GM12875 (cell line): ENCODE results near the gene UXT.
"Not testable (repeated sequence)": the region's sequence is repeated elsewhere in the genome, so short reads cannot be mapped to it uniquely, and the experiment has no call there.

Experiments used
- H3K4me3 ChIP-seq: one replicate; pipeline ENCODE4 v1.5.1; 2011; ENCODE audit warnings: low read depth, low read length, control low read depth
- TF ChIP-seq, protein P1 (sequence below): IDR thresholded peaks from 2 replicates; pipeline ENCODE4 v1.5.1; 2011; ENCODE audit warnings: low read depth, mild to moderate bottlenecking, control low read depth, inconsistent platforms, low read length, moderate library complexity, borderline replicate concordance; ENCODE audit not compliant: insufficient read depth

The UXT gene

DNA sequence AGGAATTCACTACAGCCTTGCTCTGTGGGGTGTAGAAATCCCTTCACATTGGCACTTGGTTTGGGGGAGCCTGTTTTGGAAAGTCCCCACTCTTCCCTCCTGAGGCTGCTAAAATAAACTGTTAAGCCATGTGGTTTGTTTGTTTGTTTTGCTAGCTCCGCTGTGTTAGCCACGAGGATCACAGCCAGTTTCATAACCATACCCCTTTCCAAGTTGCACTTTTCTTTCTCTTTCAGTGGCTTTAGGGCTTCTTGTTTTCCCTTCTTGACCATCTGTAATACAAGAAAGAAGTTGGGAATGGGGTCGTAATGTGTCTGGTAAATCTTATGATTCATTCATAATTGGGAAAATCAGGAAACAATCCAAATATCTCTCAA is 24.8 kb upstream of the UXT start:
- no peak overlapping the region for H3K4me3 ChIP-seq
- TF ChIP-seq, protein P1, sequence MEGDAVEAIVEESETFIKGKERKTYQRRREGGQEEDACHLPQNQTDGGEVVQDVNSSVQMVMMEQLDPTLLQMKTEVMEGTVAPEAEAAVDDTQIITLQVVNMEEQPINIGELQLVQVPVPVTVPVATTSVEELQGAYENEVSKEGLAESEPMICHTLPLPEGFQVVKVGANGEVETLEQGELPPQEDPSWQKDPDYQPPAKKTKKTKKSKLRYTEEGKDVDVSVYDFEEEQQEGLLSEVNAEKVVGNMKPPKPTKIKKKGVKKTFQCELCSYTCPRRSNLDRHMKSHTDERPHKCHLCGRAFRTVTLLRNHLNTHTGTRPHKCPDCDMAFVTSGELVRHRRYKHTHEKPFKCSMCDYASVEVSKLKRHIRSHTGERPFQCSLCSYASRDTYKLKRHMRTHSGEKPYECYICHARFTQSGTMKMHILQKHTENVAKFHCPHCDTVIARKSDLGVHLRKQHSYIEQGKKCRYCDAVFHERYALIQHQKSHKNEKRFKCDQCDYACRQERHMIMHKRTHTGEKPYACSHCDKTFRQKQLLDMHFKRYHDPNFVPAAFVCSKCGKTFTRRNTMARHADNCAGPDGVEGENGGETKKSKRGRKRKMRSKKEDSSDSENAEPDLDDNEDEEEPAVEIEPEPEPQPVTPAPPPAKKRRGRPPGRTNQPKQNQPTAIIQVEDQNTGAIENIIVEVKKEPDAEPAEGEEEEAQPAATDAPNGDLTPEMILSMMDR, result no peak

DNA sequence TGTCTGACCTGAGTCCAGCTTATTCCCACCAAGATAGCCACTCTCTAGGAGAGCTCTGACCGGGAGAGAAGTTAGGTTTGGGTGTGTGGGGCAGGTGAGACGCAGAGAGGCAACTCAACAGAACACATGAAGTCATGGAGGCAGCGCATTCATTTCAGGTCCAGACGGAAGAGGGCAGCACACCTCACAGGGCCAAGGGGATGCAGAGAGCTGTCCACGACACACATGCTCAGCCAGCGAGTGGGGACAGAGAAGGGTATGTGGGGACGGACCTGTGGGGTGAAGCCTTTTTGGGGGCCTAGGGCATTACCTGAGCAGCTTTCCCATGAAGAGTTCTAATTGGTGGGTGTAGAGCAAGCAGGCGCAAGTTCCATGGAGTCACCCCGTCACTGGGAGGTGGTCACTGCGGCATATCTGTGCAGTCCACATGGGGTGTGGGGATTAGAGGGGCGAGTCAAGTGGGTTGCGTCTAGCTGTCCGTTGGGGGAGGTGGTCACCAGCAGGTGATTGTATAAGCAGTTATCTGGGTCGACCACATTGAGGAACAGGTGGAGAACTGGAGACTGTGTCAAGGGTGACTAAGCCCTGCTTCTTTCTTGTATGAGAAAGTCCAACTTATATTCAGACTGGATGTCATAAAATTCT is 24.3 kb upstream of the UXT start:
- H3K4me3 ChIP-seq, result no peak overlapping the region

DNA sequence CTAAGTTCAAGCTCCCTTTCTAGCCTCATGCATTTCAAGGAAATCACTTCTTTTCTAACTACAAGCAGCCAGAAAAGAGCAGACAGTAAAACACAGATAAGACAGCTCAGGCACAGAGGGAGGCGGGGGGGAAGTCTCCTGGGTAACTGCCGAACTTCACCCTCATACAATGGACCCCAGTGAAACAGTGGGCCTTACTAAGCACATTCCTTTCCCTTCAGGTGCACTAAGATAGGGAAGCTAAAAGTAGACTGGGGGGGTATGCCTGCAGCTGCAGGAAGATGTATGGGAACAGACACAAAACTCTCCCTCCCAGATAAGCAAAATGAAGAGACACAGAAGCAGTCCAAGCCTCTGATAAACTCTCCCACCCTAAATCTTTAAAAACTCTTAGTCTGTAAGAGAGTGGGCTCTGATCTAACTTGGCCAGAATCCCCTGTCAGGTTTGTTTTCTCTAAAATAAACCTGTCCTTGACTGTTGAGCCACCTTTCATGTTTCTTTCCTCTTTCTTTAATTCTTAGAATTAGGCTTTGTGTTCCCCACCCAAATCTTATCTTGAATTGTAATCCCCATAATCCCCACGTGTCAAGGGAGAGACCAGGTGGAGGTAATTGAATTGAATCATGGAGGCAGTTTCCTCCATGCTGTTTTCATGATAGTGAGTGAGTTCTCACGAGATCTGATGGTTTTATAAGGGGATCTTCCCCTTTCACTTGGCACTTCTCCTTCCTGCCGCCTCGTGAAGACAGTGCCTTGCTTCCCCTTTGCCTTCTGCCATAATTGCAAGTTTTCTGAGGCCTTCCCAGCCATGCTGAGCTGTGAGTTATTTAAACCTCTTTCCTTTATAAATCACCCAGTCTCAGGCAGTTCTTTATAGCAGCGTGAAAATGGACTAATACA is 17.2 kb upstream of the UXT start:
- H3K4me3 ChIP-seq, result not testable (repeated sequence)

More for the DNA sequence above, 24.3 kb upstream of the UXT start:
- TF ChIP-seq, protein P1, result no peak

DNA sequence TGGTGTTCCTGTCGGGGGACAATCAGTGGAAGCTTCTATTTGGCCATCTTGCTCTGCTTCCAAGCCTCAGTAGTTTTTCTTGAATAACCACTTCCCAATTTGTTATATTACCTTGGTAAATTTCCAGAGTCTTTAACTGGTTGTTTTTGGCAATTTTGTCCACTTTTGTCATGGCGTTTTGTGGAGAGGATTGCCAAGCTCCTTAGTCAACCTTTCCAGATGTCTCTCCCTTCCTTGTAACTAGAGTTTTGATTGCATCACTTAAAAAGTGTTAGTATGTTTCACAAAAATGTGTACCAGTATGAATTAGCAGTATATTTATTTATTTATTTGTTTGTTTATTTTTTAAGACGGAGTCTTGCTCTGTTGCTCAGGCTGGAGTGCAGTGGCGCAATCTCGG is 15.8 kb upstream of the UXT start:
- TF ChIP-seq, protein P1, result no peak
- no peak overlapping the region for H3K4me3 ChIP-seq

DNA sequence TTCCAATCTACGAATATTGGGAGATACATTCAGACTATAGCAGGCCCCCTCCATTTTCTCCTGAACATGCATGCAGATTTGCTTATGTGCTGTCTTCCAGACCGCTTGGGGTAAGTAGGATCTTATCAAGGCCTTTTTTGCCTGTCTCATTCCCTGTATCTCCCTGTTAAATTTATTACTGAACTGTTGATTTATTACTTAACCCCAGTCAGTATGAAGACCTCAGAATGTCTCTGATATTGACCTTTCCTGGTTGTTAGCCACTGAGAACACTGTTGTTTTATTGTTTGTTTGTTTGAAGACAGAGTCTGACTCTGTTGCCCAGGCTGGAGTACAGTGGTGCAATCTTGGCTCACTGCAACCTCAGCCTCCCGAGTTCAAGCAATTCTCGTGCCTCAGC is 6.8 kb upstream of the UXT start:
- not testable (repeated sequence) for H3K4me3 ChIP-seq

DNA sequence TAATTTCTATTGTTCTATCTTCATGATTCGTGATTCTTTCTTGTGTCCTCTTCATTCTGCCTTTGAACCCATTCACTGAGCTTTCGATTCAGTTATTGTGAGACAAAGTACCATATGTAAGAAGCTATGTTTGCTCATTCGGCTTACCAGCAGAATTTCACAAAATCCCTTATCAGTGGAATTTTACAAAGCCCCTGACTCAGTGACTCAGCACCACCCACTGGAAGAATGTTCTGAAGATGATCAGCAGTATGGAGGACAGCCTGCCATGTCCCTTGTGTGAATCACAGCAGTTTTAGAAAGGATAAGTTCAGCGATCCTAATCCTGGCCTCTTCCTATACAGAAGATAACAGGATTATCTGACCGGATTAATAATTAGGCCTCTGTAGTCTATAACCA is 5.8 kb upstream of the UXT start:
- no peak overlapping the region for H3K4me3 ChIP-seq
- TF ChIP-seq, protein P1, result no peak

DNA sequence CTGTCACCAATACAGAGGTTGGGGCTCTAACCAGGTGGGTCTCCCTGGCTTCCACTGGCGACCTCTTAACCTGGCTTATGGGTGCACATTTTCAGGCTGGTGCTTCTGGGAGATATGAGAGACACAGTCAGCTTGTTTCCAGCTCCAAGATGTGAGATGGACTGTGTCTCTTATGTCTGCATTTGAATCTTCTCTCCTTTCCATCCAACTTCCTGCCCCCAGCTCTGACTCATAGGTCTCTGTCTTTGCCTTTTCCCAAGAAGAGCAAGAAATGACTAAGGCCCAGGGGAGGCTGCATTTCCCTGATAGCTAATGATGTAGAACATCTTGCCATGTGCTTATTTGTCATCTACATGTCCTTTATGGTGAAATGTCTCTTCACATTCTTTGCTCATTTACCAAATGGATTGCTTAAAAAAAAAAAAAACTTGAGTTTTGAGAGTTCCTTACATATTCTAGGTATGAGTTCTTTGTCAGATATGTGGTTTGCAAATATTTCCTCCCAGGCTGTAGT is 3.2 kb upstream of the UXT start:
- TF ChIP-seq, protein P1, result no peak
- no peak overlapping the region for H3K4me3 ChIP-seq

DNA sequence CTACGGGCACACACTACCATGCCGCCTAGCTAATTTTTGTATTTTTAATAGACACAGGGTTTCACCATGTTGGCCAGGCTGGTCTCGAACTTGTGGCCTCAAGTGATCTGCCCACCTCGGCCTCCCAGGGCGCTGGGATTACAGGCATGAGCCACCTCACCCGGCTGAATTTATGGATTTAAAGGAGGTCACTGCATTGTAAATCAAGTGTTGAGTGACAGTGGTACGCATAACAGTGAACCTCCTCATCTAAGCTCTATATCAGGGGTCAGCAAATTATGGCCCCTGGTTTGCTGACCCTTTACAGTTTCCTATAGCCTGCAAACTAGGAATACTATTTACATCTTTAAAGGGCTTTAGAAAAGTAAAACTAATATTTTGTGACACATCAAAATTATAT is 2.6 kb upstream of the UXT start:
- TF ChIP-seq, protein P1, result no peak
- H3K4me3 ChIP-seq, result no peak overlapping the region
